GM12864 (cell line): ENCODE results near the gene KYNU.
"Not testable (repeated sequence)": the region's sequence is repeated elsewhere in the genome, so short reads cannot be mapped to it uniquely, and the experiment has no call there.

Source experiments
- DNase-seq: peaks from one replicate; pipeline ENCODE4 v3.0.0-alpha.2; 2011; ENCODE audit warnings: low read depth
- H3K4me3 ChIP-seq: 2 replicates; pipeline ENCODE4 v1.5.1; 2011; ENCODE audit warnings: mild to moderate bottlenecking, low read depth, low read length, control low read depth
- TF ChIP-seq, protein P1 (sequence below): IDR thresholded peaks from 2 replicates; pipeline ENCODE4 v1.5.1; 2011; ENCODE audit warnings: low read depth, mild to moderate bottlenecking, moderate library complexity, low read length, control low read depth, inconsistent platforms; ENCODE audit errors: missing control alignments

The KYNU gene

DNA sequence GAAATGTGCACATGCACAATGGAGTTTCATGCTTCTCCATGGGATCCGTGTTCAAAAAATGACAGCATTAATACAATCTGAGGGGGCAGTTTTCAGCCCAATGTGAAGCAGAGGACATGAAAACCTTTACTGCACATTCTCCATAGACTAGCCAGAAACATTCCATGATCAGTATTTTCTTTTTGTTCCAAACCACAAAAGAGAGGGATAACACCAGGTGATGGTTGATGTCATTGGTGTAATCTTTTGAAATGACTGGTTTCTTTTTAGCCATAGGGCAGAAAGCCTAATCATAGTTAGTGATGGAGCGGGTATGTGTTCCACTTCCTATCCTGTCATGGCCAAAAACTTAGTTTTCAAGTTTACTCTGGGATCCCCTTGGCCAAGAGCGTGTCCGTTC is 1.8 kb upstream of the KYNU start:
- no peak for DNase-seq
- TF ChIP-seq, protein P1, sequence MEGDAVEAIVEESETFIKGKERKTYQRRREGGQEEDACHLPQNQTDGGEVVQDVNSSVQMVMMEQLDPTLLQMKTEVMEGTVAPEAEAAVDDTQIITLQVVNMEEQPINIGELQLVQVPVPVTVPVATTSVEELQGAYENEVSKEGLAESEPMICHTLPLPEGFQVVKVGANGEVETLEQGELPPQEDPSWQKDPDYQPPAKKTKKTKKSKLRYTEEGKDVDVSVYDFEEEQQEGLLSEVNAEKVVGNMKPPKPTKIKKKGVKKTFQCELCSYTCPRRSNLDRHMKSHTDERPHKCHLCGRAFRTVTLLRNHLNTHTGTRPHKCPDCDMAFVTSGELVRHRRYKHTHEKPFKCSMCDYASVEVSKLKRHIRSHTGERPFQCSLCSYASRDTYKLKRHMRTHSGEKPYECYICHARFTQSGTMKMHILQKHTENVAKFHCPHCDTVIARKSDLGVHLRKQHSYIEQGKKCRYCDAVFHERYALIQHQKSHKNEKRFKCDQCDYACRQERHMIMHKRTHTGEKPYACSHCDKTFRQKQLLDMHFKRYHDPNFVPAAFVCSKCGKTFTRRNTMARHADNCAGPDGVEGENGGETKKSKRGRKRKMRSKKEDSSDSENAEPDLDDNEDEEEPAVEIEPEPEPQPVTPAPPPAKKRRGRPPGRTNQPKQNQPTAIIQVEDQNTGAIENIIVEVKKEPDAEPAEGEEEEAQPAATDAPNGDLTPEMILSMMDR = no peak
- no peak overlapping the region for H3K4me3 ChIP-seq

DNA sequence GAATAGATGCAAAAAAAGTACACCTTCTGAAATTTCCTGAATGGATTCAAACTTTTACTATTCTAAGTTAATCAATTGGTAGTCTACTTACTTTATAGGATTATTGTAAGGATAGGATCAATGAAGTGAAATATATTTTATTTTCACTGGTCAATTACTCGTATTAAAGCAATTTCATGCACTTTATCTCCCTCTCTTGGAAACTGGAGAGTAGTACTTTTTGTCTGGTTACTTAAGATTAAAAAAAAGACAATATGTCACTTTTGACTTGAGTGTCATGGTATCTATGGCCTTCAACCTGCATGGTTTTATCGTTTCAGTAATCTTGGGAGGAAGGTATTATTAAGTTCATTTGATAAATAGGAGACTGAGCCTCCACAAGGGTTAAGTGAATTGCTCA is 1.0 kb upstream of the KYNU start:
- no peak overlapping the region for H3K4me3 ChIP-seq
- TF ChIP-seq, protein P1 = no peak
- no peak for DNase-seq

DNA sequence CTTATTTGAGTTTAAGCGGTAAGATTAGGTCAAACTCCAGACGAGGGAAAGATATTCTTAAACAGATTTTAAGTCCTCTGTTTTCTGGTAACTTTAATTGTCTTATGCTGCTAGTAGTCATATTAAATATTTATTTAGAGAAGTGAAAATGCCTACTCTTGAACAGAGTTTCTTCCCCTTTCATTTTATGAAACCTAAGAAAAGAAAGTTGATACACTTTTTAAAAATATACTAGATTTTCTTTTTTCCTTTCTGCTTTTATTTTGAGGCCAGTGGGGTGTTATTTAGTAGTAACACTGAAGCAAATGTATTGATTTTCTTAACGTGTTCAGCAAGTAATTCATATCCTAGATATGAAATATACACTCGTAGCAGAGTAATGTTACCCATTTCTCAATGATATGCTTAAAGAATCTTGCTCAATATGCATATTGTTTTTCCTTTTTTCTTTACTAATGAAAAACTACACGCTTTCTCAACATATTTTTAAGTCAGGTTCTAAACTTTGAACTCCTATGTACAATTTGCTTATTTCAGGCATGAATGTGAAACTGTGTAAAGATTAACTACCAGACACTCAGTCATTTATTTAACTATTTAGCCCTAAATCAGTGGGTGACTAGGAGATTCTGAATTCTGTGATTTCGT is 691 bp downstream of the KYNU start:
- TF ChIP-seq, protein P1 = no peak
- peak overlapping the region; percentile 63 for H3K4me3 ChIP-seq

DNA sequence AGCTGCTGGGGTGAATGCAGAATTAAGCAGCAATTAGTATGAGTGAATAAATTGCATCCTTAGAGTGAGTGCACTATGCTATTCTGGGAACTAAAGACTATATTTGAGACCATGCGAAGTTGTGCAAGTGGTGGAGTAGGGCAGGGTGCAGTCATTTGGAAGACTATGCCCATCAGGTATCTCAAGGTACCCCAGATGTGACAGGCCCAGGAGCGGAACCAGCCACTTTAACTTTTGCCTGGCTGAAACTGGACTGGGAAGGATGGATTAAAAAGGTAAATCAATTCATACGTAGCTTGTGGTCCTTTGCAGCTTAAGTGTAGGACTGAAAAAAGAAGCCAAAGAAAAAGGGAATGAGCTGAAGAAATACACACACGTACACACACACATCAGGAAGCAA is 1.7 kb downstream of the KYNU start:
- H3K4me3 ChIP-seq = peak overlapping the region; percentile 63
- TF ChIP-seq, protein P1 = no peak
- DNase-seq = no peak

More for the DNA sequence above, 691 bp downstream of the KYNU start:
- no peak for DNase-seq

DNA sequence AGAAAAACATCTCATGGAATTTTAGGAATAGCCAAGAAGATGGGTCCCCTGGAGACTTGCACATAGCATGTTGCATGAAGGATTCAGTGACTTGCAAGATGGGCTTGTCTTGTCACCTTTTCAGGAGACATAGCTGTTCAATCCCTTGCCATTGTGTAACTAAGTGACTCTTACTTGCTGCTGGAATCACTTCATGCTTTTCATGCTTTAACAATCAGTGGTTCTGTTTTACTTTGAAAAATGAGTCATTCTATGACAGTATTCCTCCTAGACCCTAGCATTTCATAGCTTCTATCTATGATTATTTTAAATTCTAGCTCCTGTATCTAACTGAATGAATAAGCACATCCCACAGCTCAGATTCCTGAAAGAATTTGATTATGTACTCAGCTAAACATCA is 2.8 kb downstream of the KYNU start:
- H3K4me3 ChIP-seq = peak overlapping the region; percentile 63
- no peak for DNase-seq
- TF ChIP-seq, protein P1 = no peak

DNA sequence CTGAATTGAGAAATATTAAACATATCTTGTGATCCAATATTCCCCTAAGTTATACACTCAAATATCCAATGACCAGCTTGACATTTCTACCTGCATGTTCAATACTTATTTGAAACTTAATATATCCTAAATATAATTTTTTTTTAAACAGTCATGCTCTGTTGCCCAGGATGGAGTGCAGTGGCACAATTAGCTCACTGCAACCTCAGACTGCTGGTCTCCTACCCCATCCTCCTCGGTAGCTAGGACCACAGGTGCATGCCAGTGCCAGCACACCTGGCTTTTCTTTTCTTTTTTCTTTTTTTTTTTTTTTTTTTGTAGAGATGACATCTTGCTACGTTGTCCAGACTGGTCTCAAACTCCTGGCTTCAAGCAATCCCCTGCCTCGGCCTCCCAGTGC is 4.2 kb downstream of the KYNU start:
- TF ChIP-seq, protein P1 = no peak

DNA sequence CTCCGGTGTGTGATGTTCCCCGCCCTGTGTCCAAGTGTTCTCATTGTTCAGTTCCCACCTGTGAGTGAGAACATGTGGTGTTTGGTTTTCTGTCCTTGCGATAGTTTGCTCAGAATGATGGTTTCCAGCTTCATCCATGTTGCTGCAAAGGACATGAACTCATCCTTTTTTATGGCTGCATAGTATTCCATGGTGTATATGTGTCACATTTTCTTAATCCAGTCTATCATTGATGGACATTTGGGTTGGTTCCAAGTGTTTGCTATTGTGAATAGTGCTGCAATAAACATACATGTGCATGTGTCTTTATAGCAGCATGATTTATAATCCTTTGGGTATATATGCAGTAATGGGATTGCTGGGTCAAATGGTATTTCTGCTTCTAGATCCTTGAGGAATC is 5.0 kb downstream of the KYNU start:
- DNase-seq, H3K4me3 ChIP-seq: not testable (repeated sequence)

More for the DNA sequence above, 4.2 kb downstream of the KYNU start:
- H3K4me3 ChIP-seq = no peak overlapping the region
- DNase-seq = no peak
